Lower lobe of right lung (tissue), 2 donors: ENCODE data around the gene IFT122. TPM values are rescaled to one million over a fixed set of nuclear protein-coding genes. Genes with fewer than 3 reads are reported as not detected.

ENCODE experiments used
- ATAC-seq, 2 donors: fragments of 200-7000 bp; cut with Tn5 transposase; one replicate each; pipeline ENCODE4 v1.9.1; 2020 to 2022; ENCODE audit warnings: mild to moderate bottlenecking in 2 of 2, moderate library complexity in 2 of 2
- DNase-seq: peaks from one replicate; pipeline ENCODE4 v3.0.0-alpha.2; 2020
- H3K27ac ChIP-seq: fragments of 200-600 bp; one replicate; pipeline ENCODE4 v1.8.0; 2022
- H3K27me3 ChIP-seq: fragments of 200-600 bp; one replicate; pipeline ENCODE4 v1.8.0; 2022; ENCODE audit warnings: low read depth
- H3K36me3 ChIP-seq: fragments of 200-600 bp; one replicate; pipeline ENCODE4 v1.8.0; 2022; ENCODE audit warnings: mild to moderate bottlenecking
- H3K4me1 ChIP-seq: fragments of 200-600 bp; one replicate; pipeline ENCODE4 v1.8.0; 2022
- H3K4me3 ChIP-seq: fragments of 200-600 bp; one replicate; pipeline ENCODE4 v1.8.0; 2022; ENCODE audit warnings: mild to moderate bottlenecking
- H3K9me3 ChIP-seq: fragments of 200-600 bp; one replicate; pipeline ENCODE4 v1.8.0; 2022
- CTCF ChIP-seq: fragments of 200-600 bp; IDR thresholded peaks from one replicate; pipeline ENCODE4 v1.8.0; 2022; ENCODE audit warnings: antibody characterized with exemption, mild to moderate bottlenecking
- intact Hi-C: fragments of 100-400 bp; cut with DNase I; formaldehyde crosslinking; loops from one replicate; pipeline ENCODE4 v1.11.0; 2022
- total RNA-seq: library from RNA; stranded (reverse); fragmentation: NEBNext Ultra II Directional; extraction: Animal tissue kit (Norgen Biotek cat#: 25700); gene quantifications from one replicate; pipeline ENCODE4 v1.2.1, GENCODE V29; 2021
- donor health status: DM: no; HTN: yes; CAD: no; lungs with severe emphysema.

IFT122 gene
- total RNA-seq, 1 donor from 2014 or later: 29.9 TPM

- Histone ChIP-seq H3K9me3 (no peaks in the 10 kb centered on the region), H3K4me3 (no peak overlapping the region), H3K27ac (no peak overlapping the region), H3K27me3 (no peaks in the 10 kb centered on the region), H3K36me3 (peaks cover 26% of the 10 kb centered on the region), H3K4me1 (no peaks in the 10 kb centered on the region)
- ATAC-seq (no peak), DNase-seq (no peak)
- TF ChIP-seq CTCF: no peak
- intact Hi-C loops: no loop called here
Measured at GRCh38 chr3:129461461-129462146, 21.6 kb downstream of the IFT122 start.

- no peak overlapping the region for H3K27ac ChIP-seq
- intact Hi-C loops: no loop called here
Measured at GRCh38 chr3:129462361-129462968, 22.4 kb downstream of the IFT122 start.

GRCh38 chr3:129463094-129463493 is 23.1 kb downstream of the IFT122 start:
- H3K27ac ChIP-seq: no peak overlapping the region
- no peak for TF ChIP-seq CTCF
- H3K4me3 ChIP-seq: no peak overlapping the region
- intact Hi-C loops: no loop called here
- no peak for DNase-seq
- no peaks in the 10 kb centered on the region for H3K9me3 ChIP-seq
- no peaks in the 10 kb centered on the region for H3K27me3 ChIP-seq
- H3K4me1 ChIP-seq: no peaks in the 10 kb centered on the region
- peaks cover 30% of the 10 kb centered on the region for H3K36me3 ChIP-seq
- no peak for ATAC-seq

More at GRCh38 chr3:129462361-129462968, 22.4 kb downstream of the IFT122 start:
- ATAC-seq: no peak
- H3K27me3 ChIP-seq: no peaks in the 10 kb centered on the region
- no peak for DNase-seq
- peaks cover 30% of the 10 kb centered on the region for H3K36me3 ChIP-seq
- no peak overlapping the region for H3K4me3 ChIP-seq
- no peaks in the 10 kb centered on the region for H3K4me1 ChIP-seq
- no peaks in the 10 kb centered on the region for H3K9me3 ChIP-seq
- TF ChIP-seq CTCF: no peak

GRCh38 chr3:129463716-129464115 is 23.7 kb downstream of the IFT122 start:
- H3K36me3 ChIP-seq: peaks cover 24% of the 10 kb centered on the region
- ATAC-seq: no peak
- intact Hi-C loops: no loop called here

GRCh38 chr3:129467932-129468331 is 27.9 kb downstream of the IFT122 start:
- Histone ChIP-seq H3K4me1 (peaks cover 8% of the 10 kb centered on the region), H3K4me3 (no peak overlapping the region), H3K27me3 (no peaks in the 10 kb centered on the region), H3K27ac (no peak overlapping the region), H3K36me3 (peaks cover 43% of the 10 kb centered on the region), H3K9me3 (no peaks in the 10 kb centered on the region)
- ATAC-seq (no peak), DNase-seq (no peak)
- intact Hi-C loops: no loop called here
- TF ChIP-seq CTCF: no peak

More at GRCh38 chr3:129463716-129464115, 23.7 kb downstream of the IFT122 start:
- peaks cover 2% of the 10 kb centered on the region for H3K4me1 ChIP-seq
- no peaks in the 10 kb centered on the region for H3K27me3 ChIP-seq
- H3K9me3 ChIP-seq: no peaks in the 10 kb centered on the region
- no peak for DNase-seq
- H3K27ac ChIP-seq: no peak overlapping the region
- H3K4me3 ChIP-seq: no peak overlapping the region
- TF ChIP-seq CTCF: no peak
